NCI-H510A (cell line): ENCODE results near the gene DIS3.
"Not testable (repeated sequence)": the region's sequence is repeated elsewhere in the genome, so short reads cannot be mapped to it uniquely, and the experiment has no call there.

Experiments used
- DNase-seq: peaks from one replicate; lab custom pipeline; 2025; lab: John Stamatoyannopoulos, UW

Gene DIS3

GRCh38 chr13:72751220-72751619, 30.5 kb downstream of the DIS3 start:
- no peak for DNase-seq

GRCh38 chr13:72745260-72745659, 36.4 kb downstream of the DIS3 start:
- no peak for DNase-seq

- DNase-seq = no peak
These were observed 41.7 kb downstream of the DIS3 start for GRCh38 chr13:72740015-72740414.

GRCh38 chr13:72737033-72737432, 44.7 kb downstream of the DIS3 start:
- no peak for DNase-seq

- DNase-seq = no peak
These were observed 53.5 kb downstream of the DIS3 start for GRCh38 chr13:72728290-72728605.

- peak; percentile 79 for DNase-seq
These were observed 54.0 kb downstream of the DIS3 start, which contains the start of the genes BORA and MZT1 for GRCh38 chr13:72727417-72728289. BORA (plus strand) TSS chr13:72727923; CDS start chr13:72728941, 1,018 bp downstream. MZT1 (minus strand) TSS chr13:72727629; CDS start chr13:72727602, 27 bp downstream.

- DNase-seq = no peak
These were observed 54.8 kb downstream of the DIS3 start for GRCh38 chr13:72726726-72727416.

- DNase-seq = not testable (repeated sequence)
These were observed 55.5 kb downstream of the DIS3 start for GRCh38 chr13:72726185-72726584.

GRCh38 chr13:72716776-72717175, 64.9 kb downstream of the DIS3 start:
- DNase-seq = no peak
